Upper lobe of right lung (tissue), 1 donor: ENCODE data around the gene ZNF362. TPM values are rescaled to one million over a fixed set of nuclear protein-coding genes. Genes with fewer than 3 reads are reported as not detected.
"Not testable (repeated sequence)": the region's sequence is repeated elsewhere in the genome, so short reads cannot be mapped to it uniquely, and the experiment has no call there.

Experiments
- ATAC-seq: fragments of 200-7000 bp; cut with Tn5 transposase; one replicate; pipeline ENCODE4 v1.9.1; 2020; ENCODE audit warnings: mild to moderate bottlenecking, moderate library complexity
- DNase-seq: peaks from one replicate; pipeline ENCODE4 v3.0.0-alpha.2; 2020
- H3K27ac ChIP-seq: fragments of 200-600 bp; one replicate; pipeline ENCODE4 v1.8.0; 2022
- H3K27me3 ChIP-seq: fragments of 200-600 bp; one replicate; pipeline ENCODE4 v1.8.0; 2022; ENCODE audit warnings: mild to moderate bottlenecking
- H3K36me3 ChIP-seq: fragments of 200-600 bp; one replicate; pipeline ENCODE4 v1.8.0; 2022
- H3K4me1 ChIP-seq: fragments of 200-600 bp; one replicate; pipeline ENCODE4 v1.8.0; 2022
- H3K4me3 ChIP-seq: fragments of 200-600 bp; one replicate; pipeline ENCODE4 v1.8.0; 2022; ENCODE audit warnings: mild to moderate bottlenecking
- H3K9me3 ChIP-seq: fragments of 200-600 bp; one replicate; pipeline ENCODE4 v1.8.0; 2022
- intact Hi-C: fragments of 100-400 bp; cut with DNase I; formaldehyde crosslinking; loops from one replicate; pipeline ENCODE4 v1.11.0; 2022
- total RNA-seq: library from RNA; stranded (reverse); fragmentation: NEBNext Ultra II Directional; extraction: Animal tissue kit (Norgen Biotek cat#: 25700); gene quantifications from one replicate; pipeline ENCODE4 v1.2.1, GENCODE V29; 2021
- TF ChIP-seq, protein P1 (sequence below): fragments of 200-600 bp; IDR thresholded peaks from one replicate; pipeline ENCODE4 v1.8.0; 2022; ENCODE audit warnings: antibody characterized with exemption
- donor health status: DM: no; HTN: yes; CAD: no; lungs with severe emphysema.

Gene ZNF362
- total RNA-seq, 1 donor from 2014 or later = 31.8 TPM

DNA sequence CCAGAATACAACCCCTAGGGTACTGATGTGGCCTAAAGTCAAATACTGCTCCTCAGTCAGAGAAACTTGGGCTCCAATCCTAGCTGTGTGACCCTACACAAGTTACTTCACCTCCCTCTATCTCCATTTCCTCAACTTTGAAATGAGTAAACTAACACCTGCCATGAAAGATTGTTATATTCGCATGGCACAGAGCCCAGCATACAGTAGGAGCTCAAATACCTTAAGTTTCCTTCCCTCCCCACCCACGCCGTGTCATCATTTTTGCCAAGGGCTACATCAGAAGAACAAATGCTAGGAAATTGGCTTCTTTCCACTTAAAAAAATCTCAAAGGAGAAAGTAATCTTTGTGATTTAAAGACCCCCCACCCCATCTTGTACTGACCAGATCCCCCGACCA, 22.2 kb upstream of the ZNF362 start:
- H3K9me3 ChIP-seq = no peaks in the 10 kb centered on the region
- no peak overlapping the region for H3K4me3 ChIP-seq
- H3K4me1 ChIP-seq = peaks cover 6% of the 10 kb centered on the region
- H3K36me3 ChIP-seq = no peaks in the 10 kb centered on the region
- no peak for DNase-seq
- TF ChIP-seq, protein P1, sequence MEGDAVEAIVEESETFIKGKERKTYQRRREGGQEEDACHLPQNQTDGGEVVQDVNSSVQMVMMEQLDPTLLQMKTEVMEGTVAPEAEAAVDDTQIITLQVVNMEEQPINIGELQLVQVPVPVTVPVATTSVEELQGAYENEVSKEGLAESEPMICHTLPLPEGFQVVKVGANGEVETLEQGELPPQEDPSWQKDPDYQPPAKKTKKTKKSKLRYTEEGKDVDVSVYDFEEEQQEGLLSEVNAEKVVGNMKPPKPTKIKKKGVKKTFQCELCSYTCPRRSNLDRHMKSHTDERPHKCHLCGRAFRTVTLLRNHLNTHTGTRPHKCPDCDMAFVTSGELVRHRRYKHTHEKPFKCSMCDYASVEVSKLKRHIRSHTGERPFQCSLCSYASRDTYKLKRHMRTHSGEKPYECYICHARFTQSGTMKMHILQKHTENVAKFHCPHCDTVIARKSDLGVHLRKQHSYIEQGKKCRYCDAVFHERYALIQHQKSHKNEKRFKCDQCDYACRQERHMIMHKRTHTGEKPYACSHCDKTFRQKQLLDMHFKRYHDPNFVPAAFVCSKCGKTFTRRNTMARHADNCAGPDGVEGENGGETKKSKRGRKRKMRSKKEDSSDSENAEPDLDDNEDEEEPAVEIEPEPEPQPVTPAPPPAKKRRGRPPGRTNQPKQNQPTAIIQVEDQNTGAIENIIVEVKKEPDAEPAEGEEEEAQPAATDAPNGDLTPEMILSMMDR = no peak
- H3K27ac ChIP-seq = no peak overlapping the region
- no peak for ATAC-seq
- intact Hi-C loops = no loop called here
- H3K27me3 ChIP-seq = no peaks in the 10 kb centered on the region

DNA sequence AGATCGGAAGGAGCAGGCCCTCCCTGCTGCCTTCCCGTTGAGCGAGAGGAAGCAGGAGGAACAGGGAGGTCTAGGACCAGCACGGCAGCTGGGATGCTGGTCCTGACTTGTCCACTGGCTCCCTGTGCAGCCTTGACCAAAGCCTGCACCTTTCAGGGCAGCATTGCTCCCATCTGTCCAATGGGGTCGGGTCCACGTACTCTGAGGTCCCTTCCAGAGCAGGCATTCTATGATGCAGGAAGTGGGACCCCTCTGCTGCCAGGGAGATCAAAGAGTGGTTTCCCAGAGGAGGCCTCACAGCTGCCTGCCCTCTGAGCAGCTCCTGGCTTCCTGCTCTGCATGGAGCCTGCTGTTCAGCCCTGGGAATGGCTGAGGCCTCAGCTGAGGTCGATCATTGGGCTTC, 21.7 kb upstream of the ZNF362 start:
- H3K27ac ChIP-seq = no peak overlapping the region
- peak; percentile 15 for ATAC-seq
- no peak for DNase-seq
- H3K9me3 ChIP-seq = no peaks in the 10 kb centered on the region
- peaks cover 6% of the 10 kb centered on the region for H3K4me1 ChIP-seq
- no peaks in the 10 kb centered on the region for H3K36me3 ChIP-seq
- TF ChIP-seq, protein P1 = no peak
- no peaks in the 10 kb centered on the region for H3K27me3 ChIP-seq
- intact Hi-C loops = no loop called here
- H3K4me3 ChIP-seq = no peak overlapping the region

DNA sequence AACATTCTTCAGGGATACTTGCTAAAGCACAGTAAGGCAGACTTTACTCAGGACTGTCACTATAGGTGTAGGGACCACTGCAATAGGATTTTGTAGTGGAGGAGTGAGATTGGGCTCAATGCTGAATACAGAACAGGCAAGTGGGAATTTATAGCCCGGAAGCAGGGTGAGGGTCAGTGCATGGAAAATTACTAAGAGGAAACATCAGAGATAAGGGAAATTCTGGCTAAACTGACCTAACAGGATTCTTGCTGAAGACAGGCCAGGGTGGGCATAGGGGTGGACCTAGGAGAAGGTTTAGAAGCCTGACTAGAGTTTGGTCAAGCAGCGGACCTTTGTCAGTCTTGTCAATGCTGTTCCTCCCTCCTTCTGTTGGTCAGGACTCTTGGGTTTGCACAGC, 20.8 kb upstream of the ZNF362 start:
- Histone ChIP-seq H3K4me3 (no peak overlapping the region), H3K27me3 (no peaks in the 10 kb centered on the region), H3K27ac (no peak overlapping the region), H3K4me1 (peaks cover 6% of the 10 kb centered on the region), H3K36me3 (no peaks in the 10 kb centered on the region), H3K9me3 (no peaks in the 10 kb centered on the region)
- intact Hi-C loops = no loop called here
- DNase-seq (no peak), ATAC-seq (no peak)
- TF ChIP-seq, protein P1 = no peak

DNA sequence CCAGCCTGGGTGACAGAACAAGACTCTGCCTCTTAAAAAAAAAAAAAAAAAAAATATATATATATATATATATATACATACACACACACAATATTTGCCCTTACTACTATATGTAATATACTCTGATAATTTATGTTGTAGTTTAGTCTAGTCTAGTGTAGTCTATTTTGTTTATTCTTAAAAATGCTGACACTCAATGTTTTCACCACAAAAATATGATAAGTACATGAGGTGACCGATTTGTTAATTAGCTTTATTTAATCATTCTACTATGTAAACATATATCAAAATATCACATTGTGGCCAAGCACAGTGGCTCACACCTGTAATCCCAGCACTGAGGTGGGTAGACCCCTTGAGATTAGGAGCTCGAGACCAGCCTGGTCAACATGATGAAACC, 19.8 kb upstream of the ZNF362 start:
- no peaks in the 10 kb centered on the region for H3K9me3 ChIP-seq
- no peak overlapping the region for H3K4me3 ChIP-seq
- intact Hi-C loops = no loop called here
- DNase-seq (no peak), ATAC-seq (no peak)
- TF ChIP-seq, protein P1 = no peak
- H3K27me3 ChIP-seq = no peaks in the 10 kb centered on the region
- H3K27ac ChIP-seq = no peak overlapping the region
- H3K36me3 ChIP-seq = no peaks in the 10 kb centered on the region
- H3K4me1 ChIP-seq = peaks cover 6% of the 10 kb centered on the region

DNA sequence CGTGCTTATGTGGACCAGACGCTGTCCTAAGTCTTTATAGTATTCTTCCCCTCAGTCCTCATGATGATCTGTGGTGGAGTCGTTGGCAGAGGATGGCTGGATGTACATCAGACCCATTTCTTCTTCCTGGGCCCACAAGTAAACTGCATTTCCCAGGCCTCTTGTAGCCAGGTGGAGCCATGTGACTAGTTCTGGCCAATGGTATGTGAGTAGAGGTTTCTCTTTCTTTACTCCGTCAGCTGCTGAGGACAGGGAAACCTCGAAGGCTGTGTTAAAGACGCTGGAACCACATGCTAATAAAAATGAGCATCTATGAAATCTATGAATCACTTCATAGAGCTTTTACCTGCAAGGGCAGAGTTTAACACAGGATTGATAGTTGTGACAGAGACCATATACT, 18.7 kb upstream of the ZNF362 start:
- Histone ChIP-seq H3K4me3 (no peak overlapping the region), H3K9me3 (no peaks in the 10 kb centered on the region), H3K27me3 (no peaks in the 10 kb centered on the region), H3K27ac (no peak overlapping the region), H3K36me3 (no peaks in the 10 kb centered on the region), H3K4me1 (peaks cover 6% of the 10 kb centered on the region)
- DNase-seq (no peak), ATAC-seq (no peak)
- TF ChIP-seq, protein P1 = no peak
- intact Hi-C loops = no loop called here

DNA sequence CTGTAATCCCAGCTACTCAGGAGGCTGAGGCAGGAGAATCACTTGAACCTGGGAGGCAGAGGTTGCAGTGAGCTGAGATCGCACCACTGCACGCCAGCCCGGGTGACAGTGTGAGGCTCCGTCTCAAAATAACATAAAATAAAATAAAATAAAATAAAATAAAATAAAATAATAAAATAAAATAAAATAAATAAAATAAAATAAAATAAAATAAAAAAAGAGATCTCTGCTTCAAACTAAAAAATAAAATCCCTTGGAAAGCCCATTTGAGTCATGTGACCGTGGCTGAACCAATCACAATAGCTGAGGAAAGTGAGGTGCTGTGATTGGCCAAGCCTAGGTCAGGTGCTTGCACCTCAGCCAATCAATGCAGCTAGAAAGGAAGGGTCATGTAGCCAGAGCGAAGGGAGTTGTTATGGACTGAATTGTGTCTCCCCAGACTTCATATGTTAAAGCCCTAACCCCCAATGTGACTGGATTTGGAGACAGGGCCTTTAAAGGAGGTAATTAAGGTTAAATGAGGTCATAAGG, 18.0 kb upstream of the ZNF362 start:
- DNase-seq, H3K4me3 ChIP-seq, H3K9me3 ChIP-seq, intact Hi-C loops, H3K27me3 ChIP-seq, H3K4me1 ChIP-seq, ATAC-seq, H3K27ac ChIP-seq, H3K36me3 ChIP-seq: not testable (repeated sequence)

DNA sequence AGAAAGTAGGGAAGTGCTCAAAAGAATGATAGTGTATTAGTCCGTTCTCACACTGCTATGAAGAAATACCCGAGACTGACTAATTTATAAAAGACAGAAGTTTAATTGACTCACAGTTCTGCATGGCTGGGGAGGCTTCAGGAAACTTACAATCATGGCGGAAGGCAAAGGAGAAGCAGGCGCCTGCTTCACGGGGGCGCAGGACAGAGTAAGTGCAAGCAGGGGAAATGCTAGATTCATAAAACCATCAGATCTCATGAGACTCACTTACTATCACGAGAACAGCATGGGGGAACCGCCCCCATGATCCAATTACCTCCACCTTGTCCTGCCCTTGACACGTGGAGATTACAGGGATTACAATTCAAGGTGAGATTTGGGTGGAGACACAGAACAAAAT, 16.9 kb upstream of the ZNF362 start:
- H3K9me3 ChIP-seq, H3K27me3 ChIP-seq, H3K27ac ChIP-seq, H3K36me3 ChIP-seq, ATAC-seq, H3K4me3 ChIP-seq, H3K4me1 ChIP-seq, intact Hi-C loops, DNase-seq: not testable (repeated sequence)
